ENCODE data around the gene VAMP8.
A peak's percentile ranks its signal among the peaks of the same experiment; 100 is the strongest.

The VAMP8 gene

DNA sequence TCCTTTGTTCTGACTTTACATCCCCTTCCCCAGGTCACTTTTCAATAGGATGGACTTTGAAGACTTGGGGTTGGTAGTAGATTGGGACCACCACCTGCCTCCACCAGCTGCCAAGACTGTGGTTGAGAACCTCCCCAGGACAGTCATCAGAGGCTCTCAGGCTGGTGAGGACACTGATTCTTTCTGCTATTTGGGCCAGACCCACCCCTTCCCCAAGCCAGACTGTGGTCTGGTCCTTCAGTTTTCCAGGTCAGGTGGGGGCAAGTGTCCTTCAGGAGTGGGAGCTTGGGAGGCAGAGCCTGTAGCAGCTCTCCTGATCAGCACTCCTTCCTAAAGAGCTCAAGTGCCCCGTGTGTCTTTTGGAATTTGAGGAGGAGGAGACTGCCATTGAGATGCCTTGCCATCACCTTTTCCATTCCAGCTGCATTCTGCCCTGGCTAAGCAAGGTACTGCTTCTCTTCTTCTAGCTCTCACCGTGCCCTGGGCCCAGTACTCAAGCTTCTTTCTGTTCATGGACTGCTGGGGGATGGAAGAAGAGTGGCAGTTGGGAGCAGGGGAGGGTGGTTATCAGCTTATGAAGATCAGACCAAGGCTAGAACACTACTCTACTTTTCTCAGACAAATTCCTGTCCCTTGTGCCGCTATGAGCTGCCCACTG, 19.2 kb downstream of the VAMP8 start:
- Histone ChIP-seq H3K4me1 (ENCODE audit: low read length) (peaks cover 5% of the 10 kb centered on the region; the same call in 1 of the 2 replicates), H3F3A (ENCODE audit: insufficient read depth, low read length) (0 out of 2 replicates have a peak, but pooled peaks cover 10% of the 10 kb centered on the region), H3K27ac (ENCODE audit: low read length) (no peak overlapping the region), H3K9me2 (replicated peaks; ENCODE audit: insufficient read depth, low read length) (no peaks in the 10 kb centered on the region), H3K4me3 (ENCODE audit: low read length) (peak overlapping the region; percentile 88), H3K79me2 (ENCODE audit: low read length) (peaks cover 21% of the 10 kb centered on the region), H3K9me3 (replicated peaks; ENCODE audit: insufficient read depth, low read length) (no peaks in the 10 kb centered on the region), H3K4me2 (ENCODE audit: low read depth, low read length) (peak overlapping the region; percentile 70), H3K36me3 (replicated peaks; ENCODE audit: insufficient read depth, low read length) (no peaks in the 10 kb centered on the region), H3K27me3 (replicated peaks; ENCODE audit: insufficient read depth, low read length) (no peaks in the 10 kb centered on the region), H3K9ac (ENCODE audit: low read length) (peak overlapping the region; percentile 77; the same call in 1 of the 2 replicates), H4K20me1 (ENCODE audit: insufficient read depth, low read length) (no peaks in the 10 kb centered on the region), H2AFZ (ENCODE audit: low read length) (no peak overlapping the region)
- TF ChIP-seq EZH2 (optimal IDR thresholded peaks at IDR 0.05; ENCODE audit: low read depth, low read length): no peak
- DNase-seq: no peak

- peaks cover 10% of the 10 kb centered on the region for H3K4me1 ChIP-seq (ENCODE audit: low read length)
- TF ChIP-seq CTCF (IDR thresholded peaks at IDR 0.05; ENCODE audit: low read length): no peak
- no peak for TF ChIP-seq EZH2 (optimal IDR thresholded peaks at IDR 0.05; ENCODE audit: low read depth, low read length)
- TF ChIP-seq EZH2phosphoT487 (IDR thresholded peaks at IDR 0.05; ENCODE audit: low read length): no peak
- no peak overlapping the region for H3K27ac ChIP-seq (ENCODE audit: low read length)
- H3K9ac ChIP-seq (ENCODE audit: low read length): no peak overlapping the region
- no peaks in the 10 kb centered on the region for H3K36me3 ChIP-seq (replicated peaks; ENCODE audit: insufficient read depth, low read length)
- H3K27me3 ChIP-seq (replicated peaks; ENCODE audit: insufficient read depth, low read length): no peaks in the 10 kb centered on the region
- H3K9me2 ChIP-seq (replicated peaks; ENCODE audit: insufficient read depth, low read length): no peaks in the 10 kb centered on the region
- H2AFZ ChIP-seq (ENCODE audit: low read length): no peak overlapping the region
- H3K9me3 ChIP-seq (replicated peaks; ENCODE audit: insufficient read depth, low read length): no peaks in the 10 kb centered on the region
- H3K4me3 ChIP-seq (ENCODE audit: low read length): no peak overlapping the region
- no peak overlapping the region for H3K4me2 ChIP-seq (ENCODE audit: low read depth, low read length)
- H3F3A ChIP-seq (ENCODE audit: insufficient read depth, low read length): 0 out of 2 replicates have a peak, but pooled peaks cover 10% of the 10 kb centered on the region
- peaks cover 21% of the 10 kb centered on the region for H3K79me2 ChIP-seq (ENCODE audit: low read length)
- no peaks in the 10 kb centered on the region for H4K20me1 ChIP-seq (ENCODE audit: insufficient read depth, low read length)
- DNase-seq: no peak
Observed at GRCh38 chr2:85597241-85597640, 19.9 kb downstream of the VAMP8 start.

DNA sequence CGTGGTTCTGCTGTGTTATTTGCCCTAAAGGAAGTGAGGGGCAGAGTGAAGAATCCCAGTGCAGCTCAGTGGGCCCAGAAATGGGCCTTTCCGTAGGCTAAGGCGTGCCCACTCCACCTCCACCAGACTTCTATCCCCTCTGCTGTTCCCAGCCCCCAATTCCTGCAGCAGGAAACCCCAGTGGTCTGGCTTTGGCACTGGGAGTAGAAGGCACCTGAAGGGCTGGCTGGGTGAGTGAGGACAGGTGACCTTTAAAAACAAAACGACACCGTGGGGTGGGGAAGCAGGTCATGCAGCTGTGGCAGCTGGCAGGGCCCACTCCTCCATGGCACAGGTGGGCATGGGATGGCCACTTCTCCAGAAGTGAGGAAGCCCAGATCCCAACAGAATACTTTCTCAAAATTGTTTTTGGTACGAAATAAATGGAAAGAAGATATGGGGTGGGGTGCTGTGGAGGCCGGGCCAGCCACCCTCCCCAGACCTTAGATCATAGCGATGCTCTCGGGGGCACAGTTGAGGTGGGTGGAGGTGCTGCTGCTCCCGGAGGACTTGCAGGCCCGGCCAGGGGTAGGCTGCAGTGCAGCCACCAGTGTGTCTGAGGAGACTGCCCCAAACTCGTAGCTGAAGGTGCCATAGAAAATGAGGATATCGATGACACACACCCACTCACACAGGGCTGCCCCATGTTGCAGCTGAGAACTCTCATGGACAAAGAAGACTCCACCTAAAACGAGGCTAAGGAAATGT, 21.4 kb downstream of the VAMP8 start:
- DNase-seq: no peak
- Histone ChIP-seq H3K79me2 (ENCODE audit: low read length) (peaks cover 21% of the 10 kb centered on the region), H3K4me2 (ENCODE audit: low read depth, low read length) (no peak overlapping the region), H3K4me3 (ENCODE audit: low read length) (no peak overlapping the region), H2AFZ (ENCODE audit: low read length) (no peak overlapping the region), H3K9ac (ENCODE audit: low read length) (no peak overlapping the region), H3K27ac (ENCODE audit: low read length) (no peak overlapping the region), H3F3A (ENCODE audit: insufficient read depth, low read length) (0 out of 2 replicates have a peak, but pooled peaks cover 10% of the 10 kb centered on the region), H3K9me3 (replicated peaks; ENCODE audit: insufficient read depth, low read length) (no peaks in the 10 kb centered on the region), H4K20me1 (ENCODE audit: insufficient read depth, low read length) (no peaks in the 10 kb centered on the region), H3K27me3 (replicated peaks; ENCODE audit: insufficient read depth, low read length) (no peaks in the 10 kb centered on the region), H3K4me1 (ENCODE audit: low read length) (peaks cover 10% of the 10 kb centered on the region), H3K9me2 (replicated peaks; ENCODE audit: insufficient read depth, low read length) (no peaks in the 10 kb centered on the region), H3K36me3 (replicated peaks; ENCODE audit: insufficient read depth, low read length) (no peaks in the 10 kb centered on the region)
- TF ChIP-seq CTCF (IDR thresholded peaks at IDR 0.05; ENCODE audit: low read length) (no peak), EZH2 (optimal IDR thresholded peaks at IDR 0.05; ENCODE audit: low read depth, low read length) (no peak), EZH2phosphoT487 (IDR thresholded peaks at IDR 0.05; ENCODE audit: low read length) (no peak)

Data from MM.1S (cell line).